ENCODE results near the gene ARHGAP10.

The ARHGAP10 gene

DNA sequence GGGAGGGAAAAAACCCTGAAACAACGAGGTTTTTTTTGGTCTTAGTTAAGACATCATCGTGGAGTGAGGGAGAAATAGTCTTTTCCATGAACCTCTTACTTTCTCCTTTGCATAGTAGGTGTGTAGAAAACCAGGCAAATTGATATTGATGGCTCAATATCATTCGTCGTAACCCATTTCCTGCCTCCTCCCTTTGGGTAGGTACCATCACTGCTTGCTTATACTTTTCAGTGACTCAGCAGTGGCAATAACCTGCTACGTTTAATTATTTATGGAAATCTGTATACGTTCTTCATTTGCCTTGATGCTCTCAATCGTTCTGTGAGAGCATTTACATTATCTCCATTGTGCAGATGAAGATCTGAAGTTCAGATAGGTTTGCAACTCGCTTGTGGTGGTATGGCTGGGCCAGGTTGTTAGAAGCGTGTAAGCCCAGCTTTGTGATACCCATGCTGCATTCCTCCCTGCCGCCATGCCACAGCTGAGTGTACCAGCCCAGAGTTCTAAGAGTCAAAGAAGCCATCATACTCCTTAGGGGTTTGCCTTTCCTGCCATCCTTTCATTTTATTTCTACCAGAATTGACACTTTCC is 212.9 kb downstream of the ARHGAP10 start:
- no peak overlapping the region for H2BK15ac ChIP-seq (ENCODE audit: low read length)
- H2AFZ ChIP-seq (ENCODE audit: low read length), result no peak overlapping the region
- no peak overlapping the region for H3K4me2 ChIP-seq (ENCODE audit: insufficient read depth, low read length, poor library complexity, severe bottlenecking)
- DNase-seq (ENCODE audit: low spot score), result no peak
- H3K27me3 ChIP-seq (ENCODE audit: control insufficient read depth in 3 of 3, insufficient read depth in 3 of 3, low read depth in 1 of 3, low read length in 3 of 3), result no peaks in the 10 kb centered on the region
- no peak overlapping the region for H3K4ac ChIP-seq (ENCODE audit: low read length)
- H3K27ac ChIP-seq (replicated peaks; ENCODE audit: low read length), result no peak overlapping the region
- WGBS, 2 donors (ENCODE audit: extremely low coverage in 2 of 2, insufficient read length in 2 of 2, insufficient replicate concordance in 1 of 2), result no CpG with 5 or more reads among the region's 10 CpGs
- H2AK5ac ChIP-seq (ENCODE audit: low read depth, low read length), result no peak overlapping the region
- H3K18ac ChIP-seq (ENCODE audit: low read length), result no peak overlapping the region
- H3K14ac ChIP-seq (ENCODE audit: low read length), result no peak overlapping the region
- no peak overlapping the region for H3K4me3 ChIP-seq (ENCODE audit: low read length in 2 of 2)
- H3K9ac ChIP-seq (ENCODE audit: low read depth, low read length, poor library complexity), result no peak overlapping the region
- H3K36me3 ChIP-seq (replicated peaks in 1 of 2; ENCODE audit: control insufficient read depth in 2 of 2, insufficient read depth in 2 of 2, low read length in 2 of 2), result no peaks in the 10 kb centered on the region
- no peak overlapping the region for H2BK120ac ChIP-seq (ENCODE audit: low read depth, low read length)
- H3K23ac ChIP-seq (ENCODE audit: low read depth, low read length, poor library complexity), result no peak overlapping the region
- no peaks in the 10 kb centered on the region for H3K79me1 ChIP-seq (ENCODE audit: low read depth, low read length)
- no peak overlapping the region for H4K8ac ChIP-seq (ENCODE audit: low read depth, low read length)
- no peak overlapping the region for H2BK5ac ChIP-seq (ENCODE audit: low read length)
- no peaks in the 10 kb centered on the region for H3K9me3 ChIP-seq (replicated peaks in 1 of 2; ENCODE audit: control insufficient read depth in 2 of 2, insufficient read depth in 1 of 2, low read depth in 1 of 2, low read length in 2 of 2)
- no peak overlapping the region for H2BK12ac ChIP-seq (ENCODE audit: low read length)
- H4K91ac ChIP-seq (ENCODE audit: low read depth, low read length, poor library complexity), result no peak overlapping the region
- peaks cover 0 to 2% of the 10 kb centered on the region in 2 donors for H3K4me1 ChIP-seq (ENCODE audit: control insufficient read depth in 2 of 2, insufficient read depth in 1 of 2, low read depth in 1 of 2, low read length in 2 of 2)

DNA sequence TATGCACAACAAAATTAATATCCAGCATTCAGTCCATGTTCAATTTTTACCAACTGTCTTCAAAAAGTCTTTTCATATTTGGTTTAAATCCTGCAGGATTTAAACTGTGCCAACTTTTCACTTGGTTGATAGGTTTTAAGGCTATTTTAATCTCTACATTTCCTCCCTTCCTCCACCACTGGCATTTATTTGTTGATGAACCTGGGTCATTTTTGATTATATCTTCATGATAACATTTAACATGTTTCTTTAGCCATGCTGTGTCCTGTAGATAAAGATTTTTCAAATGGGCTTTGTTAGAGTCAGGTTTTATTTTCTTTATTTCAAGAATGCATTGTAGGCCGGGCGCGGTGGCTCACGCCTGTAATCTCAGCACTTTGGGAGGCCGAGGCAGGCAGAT is 216.4 kb downstream of the ARHGAP10 start:
- no peaks in the 10 kb centered on the region for H3K79me1 ChIP-seq (ENCODE audit: low read depth, low read length)
- H3K9ac ChIP-seq (ENCODE audit: low read depth, low read length, poor library complexity), result no peak overlapping the region
- H3K36me3 ChIP-seq (replicated peaks in 1 of 2; ENCODE audit: control insufficient read depth in 2 of 2, insufficient read depth in 2 of 2, low read length in 2 of 2), result no peaks in the 10 kb centered on the region
- H3K27ac ChIP-seq (replicated peaks; ENCODE audit: low read length), result no peak overlapping the region
- H3K18ac ChIP-seq (ENCODE audit: low read length), result no peak overlapping the region
- DNase-seq (ENCODE audit: low spot score), result no peak
- H3K4me3 ChIP-seq (ENCODE audit: low read length in 2 of 2), result no peak overlapping the region
- H3K4me1 ChIP-seq (ENCODE audit: control insufficient read depth in 2 of 2, insufficient read depth in 1 of 2, low read depth in 1 of 2, low read length in 2 of 2), result no peaks in the 10 kb centered on the region
- no peak overlapping the region for H2AFZ ChIP-seq (ENCODE audit: low read length)
- no peaks in the 10 kb centered on the region for H3K27me3 ChIP-seq (ENCODE audit: control insufficient read depth in 3 of 3, insufficient read depth in 3 of 3, low read depth in 1 of 3, low read length in 3 of 3)
- no peak overlapping the region for H3K4me2 ChIP-seq (ENCODE audit: insufficient read depth, low read length, poor library complexity, severe bottlenecking)
- H2BK12ac ChIP-seq (ENCODE audit: low read length), result no peak overlapping the region
- no peak overlapping the region for H3K4ac ChIP-seq (ENCODE audit: low read length)
- no peak overlapping the region for H4K8ac ChIP-seq (ENCODE audit: low read depth, low read length)
- H4K91ac ChIP-seq (ENCODE audit: low read depth, low read length, poor library complexity), result no peak overlapping the region
- no peak overlapping the region for H3K23ac ChIP-seq (ENCODE audit: low read depth, low read length, poor library complexity)
- H3K14ac ChIP-seq (ENCODE audit: low read length), result no peak overlapping the region
- no peak overlapping the region for H2BK120ac ChIP-seq (ENCODE audit: low read depth, low read length)
- no peak overlapping the region for H2BK15ac ChIP-seq (ENCODE audit: low read length)
- H3K9me3 ChIP-seq (replicated peaks in 1 of 2; ENCODE audit: control insufficient read depth in 2 of 2, insufficient read depth in 1 of 2, low read depth in 1 of 2, low read length in 2 of 2), result no peaks in the 10 kb centered on the region
- no peak overlapping the region for H2AK5ac ChIP-seq (ENCODE audit: low read depth, low read length)
- no CpG with 5 or more reads among the region's 5 CpGs for WGBS, 2 donors (ENCODE audit: extremely low coverage in 2 of 2, insufficient read length in 2 of 2, insufficient replicate concordance in 1 of 2)
- no peak overlapping the region for H2BK5ac ChIP-seq (ENCODE audit: low read length)

- DNase-seq (ENCODE audit: low spot score), result no peak
- no peak overlapping the region for H2AK5ac ChIP-seq (ENCODE audit: low read depth, low read length)
- H2BK5ac ChIP-seq (ENCODE audit: low read length), result no peak overlapping the region
- no peak overlapping the region for H3K18ac ChIP-seq (ENCODE audit: low read length)
- H3K14ac ChIP-seq (ENCODE audit: low read length), result no peak overlapping the region
- H3K27ac ChIP-seq (replicated peaks; ENCODE audit: low read length), result no peak overlapping the region
- H3K9me3 ChIP-seq (replicated peaks in 1 of 2; ENCODE audit: control insufficient read depth in 2 of 2, insufficient read depth in 1 of 2, low read depth in 1 of 2, low read length in 2 of 2), result no peaks in the 10 kb centered on the region
- no peak overlapping the region for H4K91ac ChIP-seq (ENCODE audit: low read depth, low read length, poor library complexity)
- H2BK12ac ChIP-seq (ENCODE audit: low read length), result no peak overlapping the region
- H3K79me1 ChIP-seq (ENCODE audit: low read depth, low read length), result no peaks in the 10 kb centered on the region
- no CpG with 5 or more reads among the region's 1 CpG for WGBS, 2 donors (ENCODE audit: extremely low coverage in 2 of 2, insufficient read length in 2 of 2, insufficient replicate concordance in 1 of 2)
- H3K27me3 ChIP-seq (ENCODE audit: control insufficient read depth in 3 of 3, insufficient read depth in 3 of 3, low read depth in 1 of 3, low read length in 3 of 3), result no peaks in the 10 kb centered on the region
- H2BK120ac ChIP-seq (ENCODE audit: low read depth, low read length), result no peak overlapping the region
- no peak overlapping the region for H3K4me2 ChIP-seq (ENCODE audit: insufficient read depth, low read length, poor library complexity, severe bottlenecking)
- H3K36me3 ChIP-seq (replicated peaks in 1 of 2; ENCODE audit: control insufficient read depth in 2 of 2, insufficient read depth in 2 of 2, low read length in 2 of 2), result no peaks in the 10 kb centered on the region
- H4K8ac ChIP-seq (ENCODE audit: low read depth, low read length), result no peak overlapping the region
- H2AFZ ChIP-seq (ENCODE audit: low read length), result no peak overlapping the region
- no peak overlapping the region for H3K9ac ChIP-seq (ENCODE audit: low read depth, low read length, poor library complexity)
- no peaks in the 10 kb centered on the region for H3K4me1 ChIP-seq (ENCODE audit: control insufficient read depth in 2 of 2, insufficient read depth in 1 of 2, low read depth in 1 of 2, low read length in 2 of 2)
- no peak overlapping the region for H2BK15ac ChIP-seq (ENCODE audit: low read length)
- no peak overlapping the region for H3K4ac ChIP-seq (ENCODE audit: low read length)
- no peak overlapping the region for H3K4me3 ChIP-seq (ENCODE audit: low read length in 2 of 2)
- H3K23ac ChIP-seq (ENCODE audit: low read depth, low read length, poor library complexity), result no peak overlapping the region
Observed at GRCh38 chr4:147950261-147950660, 218.4 kb downstream of the ARHGAP10 start.

DNA sequence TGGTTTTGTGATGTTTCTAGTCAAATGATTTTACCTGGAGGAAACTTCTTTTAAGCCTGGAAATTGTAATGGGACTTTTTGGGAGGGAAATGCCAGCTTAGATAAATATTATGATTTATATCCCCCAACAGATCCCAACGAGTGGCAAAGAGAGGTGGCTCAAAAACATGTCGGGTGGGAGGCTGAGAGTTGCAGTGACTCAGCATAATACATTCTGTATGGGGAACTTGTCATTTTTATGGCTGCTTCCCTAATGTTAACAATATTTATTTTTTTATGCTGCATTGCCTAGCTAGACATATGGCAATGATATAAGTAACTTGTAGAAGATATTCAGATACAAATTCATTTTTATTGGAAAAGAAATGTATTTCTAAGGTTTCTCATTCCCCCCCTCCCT is 219.0 kb downstream of the ARHGAP10 start:
- no peak overlapping the region for H3K18ac ChIP-seq (ENCODE audit: low read length)
- H3K23ac ChIP-seq (ENCODE audit: low read depth, low read length, poor library complexity), result no peak overlapping the region
- H3K4ac ChIP-seq (ENCODE audit: low read length), result no peak overlapping the region
- H2BK120ac ChIP-seq (ENCODE audit: low read depth, low read length), result no peak overlapping the region
- H4K91ac ChIP-seq (ENCODE audit: low read depth, low read length, poor library complexity), result no peak overlapping the region
- no peaks in the 10 kb centered on the region for H3K27me3 ChIP-seq (ENCODE audit: control insufficient read depth in 3 of 3, insufficient read depth in 3 of 3, low read depth in 1 of 3, low read length in 3 of 3)
- H3K36me3 ChIP-seq (replicated peaks in 1 of 2; ENCODE audit: control insufficient read depth in 2 of 2, insufficient read depth in 2 of 2, low read length in 2 of 2), result no peaks in the 10 kb centered on the region
- no peak overlapping the region for H2AFZ ChIP-seq (ENCODE audit: low read length)
- H2AK5ac ChIP-seq (ENCODE audit: low read depth, low read length), result no peak overlapping the region
- H3K27ac ChIP-seq (replicated peaks; ENCODE audit: low read length), result no peak overlapping the region
- H3K4me1 ChIP-seq (ENCODE audit: control insufficient read depth in 2 of 2, insufficient read depth in 1 of 2, low read depth in 1 of 2, low read length in 2 of 2), result no peaks in the 10 kb centered on the region
- no peak overlapping the region for H3K14ac ChIP-seq (ENCODE audit: low read length)
- no peak overlapping the region for H4K8ac ChIP-seq (ENCODE audit: low read depth, low read length)
- no peak overlapping the region for H3K4me2 ChIP-seq (ENCODE audit: insufficient read depth, low read length, poor library complexity, severe bottlenecking)
- no peaks in the 10 kb centered on the region for H3K79me1 ChIP-seq (ENCODE audit: low read depth, low read length)
- no peak overlapping the region for H2BK5ac ChIP-seq (ENCODE audit: low read length)
- H3K9ac ChIP-seq (ENCODE audit: low read depth, low read length, poor library complexity), result no peak overlapping the region
- H2BK12ac ChIP-seq (ENCODE audit: low read length), result no peak overlapping the region
- DNase-seq (ENCODE audit: low spot score), result no peak
- H3K9me3 ChIP-seq (replicated peaks in 1 of 2; ENCODE audit: control insufficient read depth in 2 of 2, insufficient read depth in 1 of 2, low read depth in 1 of 2, low read length in 2 of 2), result no peaks in the 10 kb centered on the region
- H2BK15ac ChIP-seq (ENCODE audit: low read length), result no peak overlapping the region
- no CpG with 5 or more reads among the region's 2 CpGs for WGBS, 2 donors (ENCODE audit: extremely low coverage in 2 of 2, insufficient read length in 2 of 2, insufficient replicate concordance in 1 of 2)
- H3K4me3 ChIP-seq (ENCODE audit: low read length in 2 of 2), result no peak overlapping the region
